ENCODE data around the gene MAK.
A peak's percentile ranks its signal among the peaks of the same experiment; 100 is the strongest.
"Not testable (repeated sequence)": the region's sequence is repeated elsewhere in the genome, so short reads cannot be mapped to it uniquely, and the experiment has no call there.

MAK gene

GRCh38 chr6:10853849-10854300, 15.5 kb upstream of the MAK start:
- DNase-seq, result peak in 3 of 4 experiments; percentile 9 to 48 (median 45)

DNA sequence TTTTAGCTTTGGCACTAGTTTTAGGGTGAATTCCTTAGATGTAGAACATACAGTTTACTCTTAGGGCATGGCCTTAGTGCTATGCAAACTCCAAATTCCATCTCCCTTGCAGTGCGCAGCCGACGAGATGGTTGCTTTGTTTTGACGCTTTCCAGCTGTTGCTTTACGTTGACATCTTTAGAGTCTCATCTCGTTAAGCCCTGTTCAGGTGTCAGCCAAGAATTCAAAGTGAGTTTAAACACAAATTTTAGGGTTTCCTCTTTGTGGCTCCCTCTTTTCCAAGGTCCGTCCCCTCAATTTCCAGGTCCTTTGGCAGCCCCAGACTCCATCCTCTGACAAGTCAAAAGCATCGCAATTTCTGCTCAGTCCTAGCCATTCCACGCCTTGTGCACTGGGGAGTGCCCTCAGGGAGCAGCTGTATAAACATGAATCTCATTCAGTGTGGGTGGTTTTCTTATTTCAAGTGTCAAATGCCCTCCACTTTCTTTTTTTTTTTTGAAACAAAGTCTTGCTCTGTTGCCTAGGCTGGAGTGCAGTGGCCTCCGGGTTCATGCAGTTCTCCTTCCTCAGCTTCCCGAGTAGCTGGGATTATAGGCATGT, 14.1 kb upstream of the MAK start:
- no peak for DNase-seq

GRCh38 chr6:10850728-10851127, 12.4 kb upstream of the MAK start:
- no peak for DNase-seq

GRCh38 chr6:10849901-10850300, 11.6 kb upstream of the MAK start:
- no peak for DNase-seq

GRCh38 chr6:10847684-10848083, 9.3 kb upstream of the MAK start:
- peak in 2 of 4 experiments; percentile 33 to 41 for DNase-seq

DNA sequence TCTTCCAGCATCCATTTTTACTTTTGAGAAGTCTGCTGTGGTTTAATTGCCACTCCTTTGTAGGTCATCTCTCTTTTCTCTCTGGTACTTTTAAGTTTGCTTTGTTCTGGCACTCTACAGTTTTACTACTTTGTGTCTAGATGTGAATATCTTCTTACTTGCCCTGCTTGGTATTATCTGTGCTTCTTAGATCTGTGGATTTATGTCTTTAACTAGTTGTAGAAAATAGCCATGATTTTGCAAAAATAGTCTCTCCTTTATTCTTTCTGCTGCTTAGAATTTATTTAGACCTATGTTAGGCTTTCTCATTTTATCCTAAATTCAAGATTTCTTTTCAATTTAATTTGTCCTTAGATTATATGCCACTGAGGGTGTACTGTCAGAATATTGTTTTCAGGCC, 5.2 kb upstream of the MAK start:
- DNase-seq, result no peak

DNA sequence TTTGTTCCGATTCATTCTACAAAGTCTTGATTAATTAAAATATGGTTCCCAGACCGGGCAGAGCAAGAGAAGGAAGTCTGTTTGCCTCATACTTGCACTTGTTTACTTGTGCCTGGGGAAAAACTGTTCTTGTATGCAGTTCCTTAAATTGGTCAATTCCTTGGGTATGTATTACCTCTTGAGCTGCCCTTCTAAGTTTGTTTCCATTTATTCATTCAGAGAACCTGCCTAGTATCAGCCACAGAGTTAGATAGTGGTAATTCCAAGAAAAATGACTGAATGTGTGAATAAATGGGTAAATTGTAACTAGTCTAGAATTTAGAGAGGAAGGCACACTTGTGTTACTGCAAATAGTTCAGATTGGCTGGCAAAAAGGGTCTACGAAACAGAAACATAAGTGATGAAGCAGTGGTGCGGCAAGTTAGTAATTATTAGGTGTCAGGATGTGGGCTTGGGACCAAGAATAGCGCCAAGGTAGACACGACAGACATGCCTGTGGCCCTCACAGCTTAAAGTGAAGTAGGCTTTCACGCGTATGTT, 525 bp upstream of the MAK start:
- DNase-seq, result peak in 2 of 4 experiments; percentile 78 to 82

GRCh38 chr6:10837622-10837994, 731 bp downstream of the MAK start:
- peak in 1 of 4 experiments; percentile 45 for DNase-seq

- DNase-seq, result peak; percentile 2 to 44 (median 12)
These were observed 1.2 kb downstream of the MAK start for GRCh38 chr6:10837009-10837621.

- DNase-seq, result no peak
These were observed 3.5 kb downstream of the MAK start for GRCh38 chr6:10834823-10835222.

- peak in 2 of 4 experiments; percentile 66 to 72 for DNase-seq
These were observed 6.7 kb downstream of the MAK start for GRCh38 chr6:10831609-10832008.

DNA sequence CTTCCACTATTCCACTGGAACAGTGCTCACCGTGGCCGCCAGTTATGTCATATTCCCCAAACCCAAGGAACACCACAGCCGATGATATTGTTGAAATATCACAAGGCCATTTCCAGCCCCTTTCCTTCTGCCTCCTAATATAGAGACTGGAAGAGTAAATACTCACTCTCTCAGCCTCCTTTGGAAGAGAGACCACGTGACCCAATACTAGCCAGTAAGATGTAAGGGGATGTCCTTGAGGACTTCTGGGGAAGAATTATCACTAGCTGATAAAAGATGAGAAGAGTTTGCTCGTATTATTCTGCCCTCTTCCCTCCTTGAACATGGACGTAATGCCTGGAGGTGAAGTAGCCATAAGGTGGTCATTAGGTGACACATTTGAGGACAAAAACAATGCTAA, 13.5 kb downstream of the MAK start:
- DNase-seq, result no peak

DNA sequence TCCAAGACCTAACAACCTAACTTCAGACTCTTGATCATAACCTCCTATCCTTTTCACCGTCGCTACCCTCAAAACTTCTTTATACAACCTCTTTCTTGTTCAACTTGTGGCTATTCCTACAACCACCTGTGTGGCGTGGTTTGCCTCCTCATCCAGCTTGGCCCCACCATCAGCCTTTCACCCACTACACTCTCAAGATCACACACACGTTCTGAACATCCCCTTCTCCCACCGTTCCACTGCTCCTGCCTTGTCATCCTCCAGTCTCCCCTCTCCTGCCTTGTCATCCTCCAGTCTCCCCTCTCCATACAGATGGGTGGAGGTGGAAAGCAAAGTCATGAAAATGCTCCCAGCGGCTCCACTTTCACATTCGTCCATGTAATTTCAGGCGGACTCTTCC, 14.0 kb downstream of the MAK start:
- DNase-seq, result no peak

DNA sequence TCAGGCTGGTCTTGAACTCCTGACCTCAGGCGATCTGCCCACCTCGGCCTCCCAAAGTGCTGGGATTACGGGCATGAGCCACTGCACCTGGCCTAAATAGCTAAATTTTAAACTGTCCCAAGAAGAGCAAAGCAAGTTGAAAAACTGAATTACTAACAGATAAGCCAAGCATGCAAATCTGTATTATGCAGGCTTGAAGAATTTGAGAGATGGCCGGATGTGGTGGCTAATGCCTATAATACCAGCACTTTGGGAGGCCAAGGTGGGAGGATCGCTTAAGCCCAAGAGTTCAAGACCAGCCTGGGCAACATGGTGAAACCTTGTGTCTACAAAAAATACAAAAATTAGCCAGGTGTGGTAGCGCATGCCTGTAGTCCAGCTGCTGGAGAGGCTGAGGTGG, 24.2 kb downstream of the MAK start:
- not testable (repeated sequence) for DNase-seq

- DNase-seq, result no peak
These were observed 29.2 kb downstream of the MAK start for GRCh38 chr6:10809098-10809497.

DNA sequence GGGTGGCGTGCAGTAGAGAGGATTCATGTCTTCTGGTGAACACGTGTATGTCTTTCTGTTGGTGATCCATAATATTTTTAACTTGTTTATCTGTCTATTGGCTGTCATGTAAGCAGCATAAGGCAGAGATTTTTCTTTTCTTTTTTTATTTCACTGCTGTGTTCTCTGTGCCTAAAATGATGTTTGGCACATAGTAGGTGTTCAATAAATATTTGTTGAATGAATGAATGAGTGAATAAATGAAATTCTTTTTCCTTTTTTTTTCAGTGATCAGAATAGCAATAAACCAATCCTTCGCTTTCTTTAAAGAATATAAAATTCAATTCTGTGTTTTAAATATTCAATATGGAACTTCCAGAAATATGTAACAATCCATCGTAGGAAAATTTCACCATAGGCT, 30.0 kb downstream of the MAK start:
- no peak for DNase-seq

DNA sequence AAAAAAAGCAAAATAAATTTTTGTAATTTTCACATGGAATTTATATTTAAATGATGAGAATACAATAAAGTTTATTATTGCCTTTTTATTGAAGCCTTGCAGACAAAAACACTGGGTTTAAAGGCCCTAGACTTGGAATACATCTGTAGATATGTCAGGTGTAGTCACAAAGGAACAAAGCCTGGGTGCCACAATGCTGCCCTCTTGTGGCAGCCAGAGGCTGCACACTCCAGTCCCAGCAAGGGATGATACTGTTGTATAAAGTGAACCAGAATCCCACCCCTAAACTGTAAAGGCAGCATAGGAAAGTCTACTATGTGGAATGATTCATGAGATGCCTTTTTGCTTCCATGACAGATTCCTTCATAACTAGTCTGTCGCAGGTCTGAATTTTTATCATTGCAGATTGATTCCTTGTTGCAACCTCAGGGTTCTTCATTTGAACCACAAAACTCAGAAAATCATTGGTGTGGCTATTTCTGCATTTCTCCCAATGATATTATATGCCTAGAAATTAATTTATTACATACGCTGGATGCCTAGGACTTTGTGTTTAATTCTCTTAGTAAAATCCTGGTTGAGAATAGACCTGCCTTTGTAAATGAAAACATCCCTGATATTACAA, 37.0 kb downstream of the MAK start:
- peak; percentile 59 to 74 (median 68) for DNase-seq

DNA sequence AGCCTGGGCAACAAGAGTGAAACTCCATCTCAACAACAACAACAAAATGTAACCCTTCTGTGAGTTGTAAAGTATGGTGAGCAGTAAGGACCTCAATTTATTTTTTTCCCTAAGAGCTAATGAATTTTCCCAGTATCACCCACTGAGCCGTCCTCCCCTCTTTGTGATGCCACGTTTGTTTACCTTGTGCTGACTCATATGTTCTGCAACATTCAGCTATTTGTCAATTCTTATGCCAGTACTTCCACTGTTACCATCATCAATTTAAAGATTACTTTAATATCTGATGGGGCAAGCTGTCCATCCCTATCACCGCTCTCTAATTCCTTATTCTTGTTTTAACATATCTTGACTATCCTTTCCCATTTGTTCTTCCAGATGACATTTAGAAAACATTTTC, 37.5 kb downstream of the MAK start:
- peak in 1 of 4 experiments; percentile 2 for DNase-seq

DNA sequence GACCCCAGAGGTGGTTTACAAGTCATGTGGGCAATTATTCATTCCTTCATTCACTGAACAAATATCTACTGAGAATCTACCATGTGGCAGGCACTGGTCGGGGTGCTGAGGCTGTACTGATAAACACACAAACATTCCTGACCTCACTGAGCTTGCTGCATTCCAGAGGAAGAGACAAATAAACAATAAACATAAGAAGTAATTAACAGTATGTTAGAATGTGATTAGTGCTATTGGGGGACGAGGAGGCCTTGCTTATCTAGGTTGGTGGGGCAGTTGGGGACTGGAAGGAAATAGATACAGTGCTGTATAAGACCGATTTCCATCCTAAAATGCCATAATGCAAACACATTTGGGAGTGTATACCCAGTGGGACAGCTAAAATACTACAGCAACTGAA, 44.1 kb downstream of the MAK start:
- no peak for DNase-seq

DNA sequence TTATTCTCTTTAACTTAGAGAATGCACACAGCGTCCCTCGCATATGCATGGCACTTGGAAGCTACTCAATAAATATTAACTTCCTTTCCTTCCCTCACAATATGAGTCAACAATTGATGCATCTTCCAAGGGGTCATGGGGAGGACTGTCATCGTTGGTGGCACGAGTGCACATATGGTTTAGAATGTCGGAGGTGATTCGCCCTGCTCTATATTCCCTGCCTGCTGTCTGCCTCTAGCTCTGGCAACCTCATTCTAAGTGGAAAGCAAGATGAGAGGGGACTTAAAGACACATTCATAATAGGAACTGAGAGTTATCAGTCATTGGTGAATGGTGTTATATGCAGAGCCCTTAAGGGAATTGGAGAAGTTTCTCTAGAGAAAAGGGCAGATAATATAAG, 44.6 kb downstream of the MAK start:
- DNase-seq, result no peak

GRCh38 chr6:10793035-10793434, 45.3 kb downstream of the MAK start:
- no peak for DNase-seq

- no peak for DNase-seq
These were observed 46.2 kb downstream of the MAK start for GRCh38 chr6:10792101-10792500.

- no peak for DNase-seq
These were observed 46.7 kb downstream of the MAK start for GRCh38 chr6:10791673-10792072.

DNA sequence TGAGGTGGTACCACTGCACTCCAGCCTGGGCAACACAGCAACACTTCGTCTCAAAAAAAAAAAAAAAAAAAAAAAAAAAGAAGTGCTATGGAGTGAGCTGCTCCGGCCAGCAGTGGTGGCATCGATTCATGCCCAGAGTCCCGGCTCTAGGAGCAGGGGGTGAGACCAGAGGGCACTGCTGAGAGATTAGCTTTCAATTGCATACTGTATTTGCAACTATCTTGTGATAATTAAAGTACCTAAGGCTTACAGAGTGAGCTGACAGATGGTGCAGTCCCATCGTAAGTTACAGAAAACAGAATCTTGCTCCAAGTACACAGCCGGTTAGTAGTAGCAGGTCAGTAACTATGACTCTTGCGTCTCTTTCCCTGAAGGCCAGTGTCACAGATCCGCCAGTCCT, 59.3 kb downstream of the MAK start:
- DNase-seq, result no peak

Measured in suppressor macrophage (primary cell).